ENCODE results near the gene MORN1. TPM values are rescaled to one million over a fixed set of nuclear protein-coding genes. Genes with fewer than 3 reads are reported as not detected.

The MORN1 gene
- total RNA-seq, 1 experiment from 2014 or later, result 7.5 TPM

DNA sequence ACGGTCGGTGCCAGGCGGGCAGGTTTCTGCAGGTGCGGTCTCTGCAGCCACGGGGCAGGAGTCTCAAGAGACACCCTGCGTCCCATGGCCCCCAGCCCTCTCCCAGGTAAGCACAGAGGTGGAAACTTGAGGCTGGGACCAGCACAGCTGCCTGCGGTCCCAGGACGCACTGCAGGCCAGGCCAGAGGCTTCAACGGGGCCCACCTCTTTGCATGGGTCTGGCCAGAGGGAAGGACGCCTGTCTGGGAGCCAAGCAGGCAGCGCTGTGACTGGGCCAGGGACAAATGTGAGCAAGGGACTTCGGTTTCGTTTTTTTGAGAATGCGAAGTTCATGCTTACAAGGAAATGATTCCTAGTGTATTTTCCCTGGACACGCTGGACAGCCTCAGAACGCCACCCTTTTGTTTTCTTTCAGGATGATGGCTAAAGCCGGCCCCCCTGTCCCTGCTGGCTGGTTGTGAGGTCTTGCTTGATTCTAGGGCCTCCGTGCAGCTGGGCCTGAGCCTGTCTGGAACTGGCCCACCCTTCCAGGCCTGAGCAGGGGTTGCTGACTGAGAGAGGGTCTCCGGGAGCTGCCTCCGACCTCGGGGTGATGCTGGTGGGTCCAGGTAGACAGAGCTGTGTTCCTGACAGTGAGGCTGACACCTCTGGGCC, 38.3 kb downstream of the MORN1 start:
- peaks cover 20% of the 10 kb centered on the region for H3K27me3 ChIP-seq

DNA sequence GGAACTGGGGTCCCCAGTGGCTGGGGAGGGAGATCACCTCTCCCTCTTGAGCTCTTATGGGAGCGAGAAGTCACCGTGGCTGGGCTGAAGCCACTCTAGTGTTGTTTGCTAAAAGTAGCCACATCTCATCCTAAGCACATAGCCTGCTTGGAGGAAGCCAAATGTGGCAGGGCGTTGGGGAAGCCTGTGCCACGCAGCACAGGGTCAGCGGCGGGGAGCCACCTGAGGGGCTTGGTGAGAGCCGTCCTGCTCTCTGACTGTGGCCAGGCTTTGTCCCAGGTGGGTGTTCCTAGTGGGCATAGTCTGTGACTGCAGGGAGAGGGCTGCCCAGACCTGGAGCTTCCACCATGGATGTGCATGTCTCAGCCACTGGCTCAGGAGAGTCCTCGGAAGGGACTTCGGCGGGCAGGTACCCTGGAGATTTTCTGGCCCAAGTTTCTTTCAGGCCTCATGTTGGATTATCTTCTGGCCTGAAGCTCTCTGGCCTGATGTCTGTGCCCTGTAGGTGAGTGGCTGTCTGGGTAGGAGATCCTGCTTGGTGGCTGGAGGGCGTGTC, 38.9 kb downstream of the MORN1 start:
- no peak overlapping the region for H3K4me3 ChIP-seq
- no peaks in the 10 kb centered on the region for H3K9me3 ChIP-seq (replicated peaks)
- no peak for DNase-seq

More for the DNA sequence above, 38.3 kb downstream of the MORN1 start:
- no peaks in the 10 kb centered on the region for H3K36me3 ChIP-seq
- no peaks in the 10 kb centered on the region for H3K9me3 ChIP-seq (replicated peaks)
- H3K4me1 ChIP-seq, result peaks cover 16% of the 10 kb centered on the region
- no peak for DNase-seq
- H3K4me3 ChIP-seq, result no peak overlapping the region
- H3K27ac ChIP-seq, result no peak overlapping the region

DNA sequence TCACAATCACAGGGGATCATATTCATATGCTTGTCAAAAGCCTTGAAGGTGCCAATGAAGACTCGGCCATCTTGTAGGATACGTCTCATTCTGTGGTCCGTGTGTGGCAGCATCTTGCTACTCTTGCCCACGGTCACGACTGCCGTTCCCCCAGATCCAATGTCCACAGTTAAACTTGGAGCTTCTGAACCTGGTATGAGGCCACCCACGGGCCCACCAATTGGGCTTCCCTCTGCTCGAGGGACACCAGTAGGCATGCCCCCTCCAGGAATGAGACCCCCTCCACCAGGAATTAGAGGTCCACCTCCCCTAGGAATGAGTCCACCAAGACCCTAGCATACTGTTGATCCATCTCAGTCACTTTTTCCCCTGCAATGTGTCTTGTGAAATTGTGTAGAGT, 39.6 kb downstream of the MORN1 start:
- Histone ChIP-seq H3K36me3 (no peaks in the 10 kb centered on the region), H3K4me3 (no peak overlapping the region), H3K27me3 (peaks cover 20% of the 10 kb centered on the region), H3K4me1 (peaks cover 16% of the 10 kb centered on the region), H3K27ac (no peak overlapping the region), H3K9me3 (replicated peaks) (no peaks in the 10 kb centered on the region)
- no peak for DNase-seq

More for the DNA sequence above, 38.9 kb downstream of the MORN1 start:
- Histone ChIP-seq H3K36me3 (no peaks in the 10 kb centered on the region), H3K4me1 (peaks cover 16% of the 10 kb centered on the region), H3K27ac (no peak overlapping the region), H3K27me3 (peaks cover 20% of the 10 kb centered on the region)

DNA sequence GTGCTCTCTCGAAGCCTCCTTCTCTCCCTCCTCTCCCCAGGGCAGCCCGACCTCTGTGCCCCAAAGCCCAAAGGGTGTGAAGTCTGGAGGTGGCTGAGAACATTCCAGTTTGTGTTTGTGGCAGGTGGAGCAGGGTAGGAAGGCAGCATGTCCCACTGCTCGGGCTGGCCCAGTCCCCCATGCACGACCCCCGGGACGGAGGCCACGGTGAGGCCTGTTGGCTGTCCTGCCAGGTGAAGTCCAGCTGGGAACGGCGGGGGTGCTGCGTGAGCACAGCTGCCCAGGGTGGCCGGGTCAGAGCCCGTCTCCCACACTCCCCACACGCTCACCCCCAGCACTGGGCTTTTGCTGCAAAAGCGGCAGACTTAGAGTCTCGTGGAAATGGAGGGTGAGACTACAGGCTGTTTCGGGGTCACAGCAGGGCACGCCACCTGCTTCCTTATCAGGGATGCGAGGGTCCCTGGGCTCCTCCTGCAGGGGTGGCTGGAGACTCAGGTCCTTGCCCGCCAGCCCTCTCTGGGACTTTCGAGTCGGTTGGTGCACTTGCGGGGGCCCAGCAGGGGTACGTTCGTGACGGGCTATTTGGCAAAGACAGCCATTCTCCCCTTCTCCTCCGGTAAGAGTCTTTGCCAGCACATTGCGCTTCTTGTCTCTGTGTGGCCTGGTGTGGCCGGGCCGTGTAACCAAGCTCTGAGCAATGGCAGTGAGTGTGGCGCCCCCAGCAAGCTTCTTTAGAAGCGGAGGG, 40.3 kb downstream of the MORN1 start:
- Histone ChIP-seq H3K4me3 (no peak overlapping the region), H3K4me1 (peaks cover 16% of the 10 kb centered on the region), H3K9me3 (replicated peaks) (no peaks in the 10 kb centered on the region), H3K27ac (no peak overlapping the region), H3K36me3 (no peaks in the 10 kb centered on the region), H3K27me3 (peaks cover 20% of the 10 kb centered on the region)
- DNase-seq, result no peak

DNA sequence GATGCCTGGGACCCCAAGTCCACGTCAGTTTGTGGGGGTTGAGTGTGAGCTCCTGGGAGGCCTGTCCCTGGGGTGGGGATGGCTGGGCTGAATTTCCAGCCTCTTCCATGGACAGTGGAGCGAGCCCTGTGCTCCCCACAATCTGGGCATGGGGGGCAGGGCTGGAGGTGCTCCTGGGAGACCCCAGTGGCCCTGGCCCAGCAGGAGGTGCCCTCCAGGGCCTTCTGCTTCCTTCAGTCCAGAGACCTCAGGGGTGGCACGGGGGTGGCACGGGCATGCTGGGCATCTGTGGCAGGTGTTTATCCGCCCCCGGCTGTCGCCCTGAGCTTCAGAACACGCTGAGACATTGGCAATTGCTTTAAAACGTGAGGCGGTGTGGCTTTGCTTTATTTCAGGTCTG, 40.9 kb downstream of the MORN1 start:
- Histone ChIP-seq H3K9me3 (replicated peaks) (no peaks in the 10 kb centered on the region), H3K36me3 (no peaks in the 10 kb centered on the region)
- no peak for DNase-seq

DNA sequence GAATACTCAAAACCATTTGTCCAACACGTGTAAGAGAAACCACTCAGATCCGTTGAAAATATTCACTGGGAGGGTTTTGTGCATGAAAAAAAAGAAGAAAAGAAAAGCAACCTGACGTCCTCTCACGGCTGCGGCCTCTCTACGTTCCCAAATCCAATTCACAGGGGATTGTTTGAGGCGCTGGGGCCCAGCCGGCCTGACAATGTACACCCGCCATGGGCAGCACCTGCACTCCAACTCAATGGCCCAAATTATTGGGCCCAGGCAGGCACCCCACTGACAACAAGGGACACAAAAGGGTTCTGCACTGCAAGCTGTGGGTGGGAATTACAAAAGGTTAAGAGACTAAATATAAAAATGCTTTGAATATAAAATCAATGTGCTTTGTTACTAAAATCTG, 41.5 kb downstream of the MORN1 start:
- H3K36me3 ChIP-seq, result no peaks in the 10 kb centered on the region
- H3K9me3 ChIP-seq (replicated peaks), result no peaks in the 10 kb centered on the region
- H3K27me3 ChIP-seq, result peaks cover 20% of the 10 kb centered on the region
- peak in 1 of 2 experiments; percentile 0 for DNase-seq
- peaks cover 6% of the 10 kb centered on the region for H3K4me1 ChIP-seq
- no peak overlapping the region for H3K27ac ChIP-seq
- no peak overlapping the region for H3K4me3 ChIP-seq

More for the DNA sequence above, 40.9 kb downstream of the MORN1 start:
- Histone ChIP-seq H3K4me1 (peaks cover 13% of the 10 kb centered on the region), H3K27me3 (peaks cover 20% of the 10 kb centered on the region), H3K27ac (no peak overlapping the region), H3K4me3 (no peak overlapping the region)

DNA sequence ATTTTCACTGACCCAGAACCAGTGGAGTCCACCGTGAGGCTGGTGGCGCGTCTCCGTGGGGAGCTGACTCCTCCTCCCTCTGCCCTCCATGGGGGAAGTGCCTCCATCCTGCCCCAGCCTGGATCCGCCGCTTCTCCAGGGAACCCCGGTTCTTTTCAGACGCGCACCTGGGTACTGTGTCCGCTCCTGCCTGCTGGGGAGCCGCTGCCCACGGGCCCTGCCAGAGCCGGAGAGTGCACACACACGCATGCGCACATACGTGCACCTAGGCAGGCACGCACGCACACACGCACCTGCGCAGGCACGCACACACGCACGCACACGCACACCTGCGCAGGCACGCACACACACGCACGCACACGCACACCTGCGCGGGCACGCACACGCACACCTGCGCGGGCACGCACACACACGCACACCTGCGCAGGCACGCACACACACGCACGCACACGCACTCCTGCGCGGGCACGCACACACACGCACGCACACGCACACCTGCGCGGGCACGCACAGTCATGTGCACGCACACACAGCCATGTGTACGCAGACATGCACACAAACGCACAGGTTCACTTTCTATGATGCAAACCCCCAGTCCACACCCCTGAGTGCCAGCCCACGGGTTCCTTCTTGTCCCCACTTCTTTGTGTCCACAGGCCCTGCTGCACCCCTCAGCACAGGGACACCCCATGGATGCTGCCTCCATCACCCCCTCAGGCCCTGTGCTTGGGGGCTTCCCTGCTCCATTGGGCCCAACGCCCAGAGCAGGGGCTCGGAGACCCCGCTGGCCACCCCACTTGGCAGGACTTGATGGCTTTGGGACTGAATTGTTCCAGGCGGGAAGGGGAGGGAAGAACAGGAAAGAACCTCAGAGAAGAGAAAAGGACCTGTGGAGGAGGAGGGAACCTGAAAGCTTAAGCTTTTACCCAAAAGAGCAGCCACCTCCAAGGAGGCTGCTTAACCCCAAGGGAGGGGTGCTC, 42.7 kb downstream of the MORN1 start:
- Histone ChIP-seq H3K9me3 (replicated peaks) (no peaks in the 10 kb centered on the region), H3K27ac (no peak overlapping the region)

DNA sequence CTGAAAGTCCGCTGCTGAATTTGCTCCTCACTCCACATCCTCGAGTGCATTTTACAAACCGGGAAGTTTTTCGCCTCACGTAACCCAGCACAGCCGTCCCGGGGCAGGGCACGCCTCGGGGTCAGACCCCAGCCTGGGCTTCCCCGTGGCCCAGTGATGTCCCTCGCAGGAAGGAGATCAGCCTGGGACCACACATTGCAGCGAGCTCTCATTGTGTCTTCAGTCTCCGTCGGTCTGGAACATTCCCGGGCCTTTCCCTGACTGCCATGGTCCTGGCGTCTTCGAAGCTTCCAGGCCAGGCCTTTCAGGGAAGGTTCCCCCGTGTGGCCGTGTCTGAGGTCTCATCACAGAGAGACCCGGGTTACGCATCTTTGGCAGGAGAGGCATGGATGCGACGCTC, 43.5 kb downstream of the MORN1 start:
- no peak overlapping the region for H3K27ac ChIP-seq
- H3K4me1 ChIP-seq, result peaks cover 5% of the 10 kb centered on the region; the same call in 1 of the 2 replicates
- peak in 1 of 2 experiments; percentile 4 for DNase-seq
- H3K9me3 ChIP-seq (replicated peaks), result no peaks in the 10 kb centered on the region
- no peaks in the 10 kb centered on the region for H3K36me3 ChIP-seq
- H3K27me3 ChIP-seq, result peaks cover 26% of the 10 kb centered on the region
- no peak overlapping the region for H3K4me3 ChIP-seq

More for the DNA sequence above, 42.7 kb downstream of the MORN1 start:
- Histone ChIP-seq H3K4me3 (no peak overlapping the region), H3K27me3 (peaks cover 30% of the 10 kb centered on the region), H3K4me1 (peaks cover 9% of the 10 kb centered on the region; the same call in 1 of the 2 replicates), H3K36me3 (no peaks in the 10 kb centered on the region)
- peak in 1 of 2 experiments; percentile 3 for DNase-seq

DNA sequence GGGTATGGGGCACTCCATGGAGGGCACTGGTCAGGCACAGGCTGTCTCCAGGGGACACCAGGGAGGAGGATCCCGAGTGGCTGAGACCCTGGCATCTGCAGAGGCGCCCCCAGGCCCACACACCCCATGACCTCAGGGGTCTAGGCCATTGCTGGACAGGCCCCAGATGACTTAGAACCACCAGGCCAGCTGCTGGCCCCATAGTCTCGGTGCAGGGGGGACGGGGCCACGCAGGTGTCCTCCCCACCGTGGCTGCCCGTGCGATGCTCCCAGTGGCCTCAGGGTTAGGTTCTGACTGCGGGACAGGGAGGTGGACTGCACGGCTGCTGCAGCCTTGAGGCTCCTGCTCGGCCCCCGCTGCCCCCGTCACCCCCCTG, 44.0 kb downstream of the MORN1 start:
- peak in 1 of 2 experiments; percentile 1 for DNase-seq
- Histone ChIP-seq H3K27ac (no peak overlapping the region), H3K9me3 (replicated peaks) (no peaks in the 10 kb centered on the region), H3K27me3 (peaks cover 21% of the 10 kb centered on the region), H3K4me1 (peaks cover 5% of the 10 kb centered on the region; the same call in 1 of the 2 replicates), H3K4me3 (no peak overlapping the region), H3K36me3 (no peaks in the 10 kb centered on the region)

DNA sequence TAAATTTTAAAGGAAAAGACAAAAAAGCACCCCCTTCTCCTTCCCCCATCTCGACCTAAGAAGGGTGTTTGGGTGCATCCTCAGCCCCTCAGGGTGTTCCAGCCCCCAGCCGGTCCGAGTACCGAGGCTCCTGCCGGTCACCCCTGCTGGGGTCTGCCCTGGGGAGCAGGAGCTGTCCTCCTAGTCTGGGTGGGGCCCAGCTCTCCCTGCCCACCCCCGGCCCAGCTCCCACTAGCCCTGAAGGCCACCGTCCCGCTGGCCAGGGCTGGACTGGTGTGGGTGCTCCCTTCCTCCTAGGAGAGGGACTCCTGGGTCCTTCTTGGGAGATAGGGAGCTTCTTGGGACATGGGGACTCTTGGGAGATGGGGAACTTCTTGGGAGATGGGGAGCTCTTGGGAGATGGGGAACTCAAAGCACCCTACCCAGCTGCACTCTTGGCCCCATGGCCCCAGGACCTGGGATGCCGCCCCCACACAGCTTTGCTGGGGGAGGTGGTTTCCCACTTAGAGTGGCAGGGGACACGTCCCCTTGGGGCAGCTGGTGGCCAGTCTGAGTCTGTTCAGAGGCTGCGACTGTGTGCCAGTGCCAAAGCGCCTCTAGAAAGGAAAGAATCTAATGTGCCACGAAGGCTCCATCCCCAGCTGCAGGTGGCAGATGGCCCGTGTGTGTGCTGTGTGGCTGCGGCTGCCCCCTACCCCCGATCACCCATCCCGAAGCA, 44.5 kb downstream of the MORN1 start:
- Histone ChIP-seq H3K9me3 (replicated peaks) (no peaks in the 10 kb centered on the region), H3K27ac (no peak overlapping the region), H3K4me3 (no peak overlapping the region), H3K4me1 (peaks cover 5% of the 10 kb centered on the region; the same call in 1 of the 2 replicates), H3K36me3 (no peaks in the 10 kb centered on the region), H3K27me3 (peaks cover 23% of the 10 kb centered on the region)
- peak in 1 of 2 experiments; percentile 5 for DNase-seq

DNA sequence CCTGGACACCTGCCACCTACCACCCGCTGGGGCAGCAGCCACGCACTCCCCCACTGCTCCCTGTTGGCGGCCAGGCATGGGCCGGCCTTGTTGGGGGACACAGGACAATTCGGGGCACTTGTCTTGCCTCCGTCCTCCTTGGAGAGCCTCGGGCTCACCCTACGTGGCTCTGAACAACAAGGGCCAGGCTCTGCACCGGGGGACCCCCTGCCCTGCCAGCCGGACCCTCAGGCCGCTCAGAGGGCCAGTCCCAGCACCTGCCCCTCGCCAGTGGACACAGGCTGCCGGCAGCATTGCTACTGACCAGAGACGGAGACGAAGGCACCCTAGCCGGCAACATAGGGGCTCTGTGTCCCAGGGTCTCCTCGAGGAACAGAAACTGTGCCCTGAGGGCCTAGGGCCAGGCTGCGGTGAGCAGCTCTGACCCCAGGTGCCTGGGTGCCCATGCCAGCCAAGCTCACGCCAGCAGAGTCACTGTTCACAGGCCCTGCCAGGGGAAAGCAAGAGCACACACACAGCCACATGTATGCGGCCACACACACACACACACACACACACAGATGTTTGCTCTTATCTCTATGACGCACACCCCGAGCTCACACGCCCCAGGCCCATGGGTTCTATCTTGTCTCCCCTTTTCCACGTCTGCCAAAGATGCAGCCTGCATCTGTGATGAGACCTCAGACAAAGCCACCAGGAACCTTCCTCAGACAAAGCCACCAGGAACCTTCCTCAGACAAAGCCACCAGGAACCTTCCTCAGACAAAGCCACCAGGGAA, 45.9 kb downstream of the MORN1 start:
- Histone ChIP-seq H3K27me3 (peaks cover 22% of the 10 kb centered on the region; the same call in 1 of the 2 replicates), H3K36me3 (no peaks in the 10 kb centered on the region), H3K4me3 (no peak overlapping the region), H3K27ac (no peak overlapping the region), H3K9me3 (replicated peaks) (no peaks in the 10 kb centered on the region), H3K4me1 (peaks cover 5% of the 10 kb centered on the region; the same call in 1 of the 2 replicates)
- peak in 1 of 2 experiments; percentile 3 for DNase-seq

DNA sequence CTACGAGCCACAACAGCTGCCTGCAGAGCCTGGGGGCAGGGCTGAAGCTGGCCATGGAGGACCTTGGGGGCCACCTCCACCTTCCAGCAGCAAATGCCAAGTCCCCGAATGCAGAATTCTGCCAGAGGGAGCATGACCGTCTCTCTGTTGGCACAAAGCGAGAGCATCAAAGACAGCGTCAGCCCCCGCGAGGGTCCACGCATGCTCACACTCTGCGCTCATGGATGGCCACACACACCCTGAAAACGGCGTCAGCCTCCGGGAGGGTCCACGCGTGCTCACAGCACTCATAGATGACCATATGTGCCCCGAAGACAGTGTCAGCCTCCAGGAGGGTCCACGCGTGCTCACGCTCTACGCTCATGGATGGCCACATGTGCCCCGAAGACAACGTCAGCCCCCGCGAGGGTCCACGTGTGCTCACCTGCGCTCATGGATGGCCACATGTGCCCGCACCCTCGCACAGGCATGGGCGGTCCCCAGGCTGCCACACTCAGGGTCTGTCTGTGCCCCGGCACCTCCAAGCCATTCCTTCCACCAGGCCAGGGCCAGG, 46.5 kb downstream of the MORN1 start:
- Histone ChIP-seq H3K27ac (no peak overlapping the region), H3K36me3 (no peaks in the 10 kb centered on the region), H3K27me3 (peaks cover 22% of the 10 kb centered on the region; the same call in 1 of the 2 replicates), H3K4me3 (no peak overlapping the region), H3K4me1 (peaks cover 5% of the 10 kb centered on the region; the same call in 1 of the 2 replicates), H3K9me3 (replicated peaks) (no peaks in the 10 kb centered on the region)
- peak in 1 of 2 experiments; percentile 39 for DNase-seq
